ENCODE data around the gene MEF2D.

DNA sequence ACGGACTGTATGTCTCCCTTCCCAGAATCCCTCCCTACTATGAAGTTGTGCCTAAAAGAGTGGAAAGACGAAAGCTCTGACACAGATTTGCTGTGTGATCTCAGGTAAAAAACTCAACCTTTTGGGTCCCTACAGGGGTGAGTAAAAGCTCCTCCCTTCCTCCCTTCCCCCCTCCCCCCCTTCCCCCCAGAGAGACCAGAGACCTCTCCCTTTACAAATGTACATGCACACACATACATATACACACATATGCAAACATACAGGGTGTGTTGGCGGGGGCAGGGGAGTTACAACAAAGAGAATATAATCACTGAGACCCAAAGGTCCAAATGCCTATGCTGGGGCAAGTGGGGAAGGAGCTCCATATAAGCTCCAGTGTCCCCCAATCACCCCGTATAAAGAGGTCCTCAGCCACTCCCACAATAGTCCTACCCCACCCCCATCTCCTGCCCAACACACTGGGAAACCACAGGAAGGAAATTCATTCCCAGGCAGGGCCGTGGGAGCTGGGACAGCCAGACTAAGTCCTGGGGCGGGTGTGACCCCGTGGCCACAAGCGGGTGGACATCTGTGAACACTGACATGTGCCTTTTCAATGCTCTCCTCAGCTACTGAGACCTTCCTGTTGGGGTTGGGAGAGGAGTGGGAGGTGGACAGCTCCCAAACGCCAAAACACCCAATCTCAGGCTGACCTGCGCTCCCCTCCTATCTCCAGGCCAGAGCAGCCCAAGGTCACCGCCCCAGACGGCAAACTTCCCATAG, 2.0 kb downstream of the MEF2D start:
- TF ChIP-seq, protein P1, sequence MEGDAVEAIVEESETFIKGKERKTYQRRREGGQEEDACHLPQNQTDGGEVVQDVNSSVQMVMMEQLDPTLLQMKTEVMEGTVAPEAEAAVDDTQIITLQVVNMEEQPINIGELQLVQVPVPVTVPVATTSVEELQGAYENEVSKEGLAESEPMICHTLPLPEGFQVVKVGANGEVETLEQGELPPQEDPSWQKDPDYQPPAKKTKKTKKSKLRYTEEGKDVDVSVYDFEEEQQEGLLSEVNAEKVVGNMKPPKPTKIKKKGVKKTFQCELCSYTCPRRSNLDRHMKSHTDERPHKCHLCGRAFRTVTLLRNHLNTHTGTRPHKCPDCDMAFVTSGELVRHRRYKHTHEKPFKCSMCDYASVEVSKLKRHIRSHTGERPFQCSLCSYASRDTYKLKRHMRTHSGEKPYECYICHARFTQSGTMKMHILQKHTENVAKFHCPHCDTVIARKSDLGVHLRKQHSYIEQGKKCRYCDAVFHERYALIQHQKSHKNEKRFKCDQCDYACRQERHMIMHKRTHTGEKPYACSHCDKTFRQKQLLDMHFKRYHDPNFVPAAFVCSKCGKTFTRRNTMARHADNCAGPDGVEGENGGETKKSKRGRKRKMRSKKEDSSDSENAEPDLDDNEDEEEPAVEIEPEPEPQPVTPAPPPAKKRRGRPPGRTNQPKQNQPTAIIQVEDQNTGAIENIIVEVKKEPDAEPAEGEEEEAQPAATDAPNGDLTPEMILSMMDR (IDR thresholded peaks at IDR 0.05; ENCODE audit: low read length): no peak
- TF ChIP-seq EZH2phosphoT487 (IDR thresholded peaks at IDR 0.05; ENCODE audit: low read length): no peak

Measured in MM.1S (cell line).